ENCODE measurements around the gene SCD. TPM values are rescaled to one million over a fixed set of nuclear protein-coding genes. Genes with fewer than 3 reads are reported as not detected.

Gene SCD
- total and polyA plus RNA-seq, 10 of the 15 experiments (the other 5 are each of a cell fraction or from before 2014, with no cell fraction given): 68.7 to 279 (median 99.5) TPM

DNA sequence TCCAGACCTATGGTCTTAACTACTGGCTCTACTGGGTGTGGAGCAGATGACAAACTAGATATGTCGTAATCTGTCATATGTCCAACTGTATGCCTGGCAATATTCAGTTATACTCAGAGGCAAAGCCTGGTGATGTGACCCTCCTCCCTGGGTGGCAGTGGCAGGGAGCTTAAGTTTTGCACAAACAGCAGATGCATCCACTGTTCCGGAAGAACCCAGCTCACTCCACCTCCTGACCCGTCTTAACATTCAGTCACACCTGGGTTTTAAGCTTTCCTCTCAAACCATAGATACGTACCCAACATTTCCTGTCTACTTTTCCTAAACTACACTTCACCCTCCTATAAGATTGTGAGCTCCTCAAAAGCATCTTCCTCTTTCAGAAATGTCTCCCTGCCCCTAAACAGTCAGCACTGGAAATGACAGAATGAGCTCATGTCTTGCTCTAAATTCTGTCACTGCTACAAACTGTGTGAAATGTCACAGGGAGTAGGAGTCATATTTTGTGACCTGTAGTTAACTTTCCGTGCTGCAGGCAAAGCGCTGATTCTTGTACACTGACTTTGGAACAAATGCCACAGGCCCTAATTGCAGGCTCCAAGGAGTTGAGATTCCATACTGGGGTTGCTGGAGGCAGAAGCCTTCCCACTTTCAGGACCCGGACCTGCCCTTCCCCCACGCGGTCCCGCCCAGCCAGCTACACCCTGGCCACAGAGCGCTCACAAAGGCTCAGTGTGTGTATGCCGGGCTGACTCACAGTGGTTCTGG is 23.9 kb downstream of the SCD start:
- peak; percentile 34 for DNase-seq (ENCODE audit: low read depth, low spot score)
- in situ Hi-C loops (cut with MboI): no loop called here
- H3K36me3 ChIP-seq (ENCODE audit: control insufficient read depth in 2 of 2, insufficient read depth in 2 of 2, low read length in 1 of 2): no peaks in the 10 kb centered on the region
- ChIA-PET POLR2A (interaction anchor here (0.5 to 3.2 kb wide), 7 partner anchors 17 to 706 kb away, joined by 3 to 47 read pairs (median 4); partner anchors contain the start of gene SCD), RAD21 (ENCODE audit: unreplicated experiment) (interaction anchor here (0.5 to 3.0 kb wide), 5 partner anchors 23 to 52 kb away, joined by 3 to 50 read pairs (median 5); partner anchors contain the start of gene SCD), CTCF (interaction anchor here (1.0 to 2.0 kb wide), 9 partner anchors 20 to 147 kb away, joined by 5 to 18 read pairs (median 6); partner anchors contain the start of gene SCD), SMC1A (ENCODE audit: uncharacterized antibody, unreplicated experiment) (interaction anchor here (1.0 to 3.4 kb wide), 7 partner anchors 11 to 61 kb away, joined by 3 to 76 read pairs (median 4); partner anchors contain the start of gene SCD)
- no peak for FAIRE-seq
- ATAC-seq: peak; percentile 15
- no peaks in the 10 kb centered on the region for H3K9me3 ChIP-seq (replicated peaks; ENCODE audit: control insufficient read depth, insufficient read depth, low read length)
- H2AFZ ChIP-seq (ENCODE audit: control insufficient read depth, low read depth, low read length): peak overlapping the region; percentile 42
- H3K9ac ChIP-seq (ENCODE audit: control insufficient read depth, insufficient read depth, low read length): no peak overlapping the region
- H4K20me1 ChIP-seq (ENCODE audit: control insufficient read depth, insufficient read depth): no peaks in the 10 kb centered on the region
- no TSS peak for BruUV-seq (replicated peaks)
- H3K79me2 ChIP-seq (ENCODE audit: control insufficient read depth, insufficient read depth, low read length): peaks cover 10% of the 10 kb centered on the region
- no peaks in the 10 kb centered on the region for H3K27me3 ChIP-seq (replicated peaks in 1 of 2; ENCODE audit: control insufficient read depth in 2 of 2, insufficient read depth in 2 of 2, low read length in 1 of 2)
- no peak overlapping the region for H3K27ac ChIP-seq (ENCODE audit: control insufficient read depth, insufficient read depth)
- 62% methylated on average over 12 of the region's 12 CpGs for WGBS (ENCODE audit: insufficient coverage, insufficient replicate concordance, low lambda C conversion rate, missing lambda C conversion rate)
- peak overlapping the region; percentile 15; the same call in 1 of the 2 replicates for H3K4me2 ChIP-seq (ENCODE audit: control insufficient read depth, insufficient read depth)
- H3K4me1 ChIP-seq (ENCODE audit: control insufficient read depth, insufficient read depth, low read length): peaks cover 21% of the 10 kb centered on the region
- intact Hi-C loops (cut with micrococcal nuclease; ENCODE audit: unreplicated experiment): no loop called here
- no peak overlapping the region for H3K4me3 ChIP-seq
- no peak for TF ChIP-seq POU2F2 (IDR thresholded peaks at IDR 0.05; ENCODE audit: borderline replicate concordance, low read depth, low read length)
- TF ChIP-seq, protein P1, sequence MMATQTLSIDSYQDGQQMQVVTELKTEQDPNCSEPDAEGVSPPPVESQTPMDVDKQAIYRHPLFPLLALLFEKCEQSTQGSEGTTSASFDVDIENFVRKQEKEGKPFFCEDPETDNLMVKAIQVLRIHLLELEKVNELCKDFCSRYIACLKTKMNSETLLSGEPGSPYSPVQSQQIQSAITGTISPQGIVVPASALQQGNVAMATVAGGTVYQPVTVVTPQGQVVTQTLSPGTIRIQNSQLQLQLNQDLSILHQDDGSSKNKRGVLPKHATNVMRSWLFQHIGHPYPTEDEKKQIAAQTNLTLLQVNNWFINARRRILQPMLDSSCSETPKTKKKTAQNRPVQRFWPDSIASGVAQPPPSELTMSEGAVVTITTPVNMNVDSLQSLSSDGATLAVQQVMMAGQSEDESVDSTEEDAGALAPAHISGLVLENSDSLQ (IDR thresholded peaks at IDR 0.05): no peak
- no peak for TF ChIP-seq SIN3A (IDR thresholded peaks at IDR 0.05; ENCODE audit: low read depth, low read length)
- TF ChIP-seq, protein P2, sequence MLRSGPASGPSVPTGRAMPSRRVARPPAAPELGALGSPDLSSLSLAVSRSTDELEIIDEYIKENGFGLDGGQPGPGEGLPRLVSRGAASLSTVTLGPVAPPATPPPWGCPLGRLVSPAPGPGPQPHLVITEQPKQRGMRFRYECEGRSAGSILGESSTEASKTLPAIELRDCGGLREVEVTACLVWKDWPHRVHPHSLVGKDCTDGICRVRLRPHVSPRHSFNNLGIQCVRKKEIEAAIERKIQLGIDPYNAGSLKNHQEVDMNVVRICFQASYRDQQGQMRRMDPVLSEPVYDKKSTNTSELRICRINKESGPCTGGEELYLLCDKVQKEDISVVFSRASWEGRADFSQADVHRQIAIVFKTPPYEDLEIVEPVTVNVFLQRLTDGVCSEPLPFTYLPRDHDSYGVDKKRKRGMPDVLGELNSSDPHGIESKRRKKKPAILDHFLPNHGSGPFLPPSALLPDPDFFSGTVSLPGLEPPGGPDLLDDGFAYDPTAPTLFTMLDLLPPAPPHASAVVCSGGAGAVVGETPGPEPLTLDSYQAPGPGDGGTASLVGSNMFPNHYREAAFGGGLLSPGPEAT (IDR thresholded peaks at IDR 0.05; ENCODE audit: low read depth): 0 out of 2 replicates have a peak, but pooled peaks have one; percentile 19
- no peak for TF ChIP-seq STAT3 (IDR thresholded peaks at IDR 0.05; ENCODE audit: low read depth, low read length)
- TF ChIP-seq SP1 (IDR thresholded peaks at IDR 0.05; ENCODE audit: low read depth, low read length): no peak
- TF ChIP-seq, protein P3, sequence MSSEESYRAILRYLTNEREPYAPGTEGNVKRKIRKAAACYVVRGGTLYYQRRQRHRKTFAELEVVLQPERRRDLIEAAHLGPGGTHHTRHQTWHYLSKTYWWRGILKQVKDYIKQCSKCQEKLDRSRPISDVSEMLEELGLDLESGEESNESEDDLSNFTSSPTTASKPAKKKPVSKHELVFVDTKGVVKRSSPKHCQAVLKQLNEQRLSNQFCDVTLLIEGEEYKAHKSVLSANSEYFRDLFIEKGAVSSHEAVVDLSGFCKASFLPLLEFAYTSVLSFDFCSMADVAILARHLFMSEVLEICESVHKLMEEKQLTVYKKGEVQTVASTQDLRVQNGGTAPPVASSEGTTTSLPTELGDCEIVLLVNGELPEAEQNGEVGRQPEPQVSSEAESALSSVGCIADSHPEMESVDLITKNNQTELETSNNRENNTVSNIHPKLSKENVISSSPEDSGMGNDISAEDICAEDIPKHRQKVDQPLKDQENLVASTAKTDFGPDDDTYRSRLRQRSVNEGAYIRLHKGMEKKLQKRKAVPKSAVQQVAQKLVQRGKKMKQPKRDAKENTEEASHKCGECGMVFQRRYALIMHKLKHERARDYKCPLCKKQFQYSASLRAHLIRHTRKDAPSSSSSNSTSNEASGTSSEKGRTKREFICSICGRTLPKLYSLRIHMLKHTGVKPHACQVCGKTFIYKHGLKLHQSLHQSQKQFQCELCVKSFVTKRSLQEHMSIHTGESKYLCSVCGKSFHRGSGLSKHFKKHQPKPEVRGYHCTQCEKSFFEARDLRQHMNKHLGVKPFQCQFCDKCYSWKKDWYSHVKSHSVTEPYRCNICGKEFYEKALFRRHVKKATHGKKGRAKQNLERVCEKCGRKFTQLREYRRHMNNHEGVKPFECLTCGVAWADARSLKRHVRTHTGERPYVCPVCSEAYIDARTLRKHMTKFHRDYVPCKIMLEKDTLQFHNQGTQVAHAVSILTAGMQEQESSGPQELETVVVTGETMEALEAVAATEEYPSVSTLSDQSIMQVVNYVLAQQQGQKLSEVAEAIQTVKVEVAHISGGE (CRISPR knock-in tag; IDR thresholded peaks at IDR 0.05): no peak
- no peak for TF ChIP-seq SREBF2 (IDR thresholded peaks at IDR 0.05; ENCODE audit: low read length)
- TF ChIP-seq CREB1 (IDR thresholded peaks at IDR 0.05; ENCODE audit: low read depth): peak; percentile 70; the same call in 1 of the 2 replicates
- TF ChIP-seq, protein P4, sequence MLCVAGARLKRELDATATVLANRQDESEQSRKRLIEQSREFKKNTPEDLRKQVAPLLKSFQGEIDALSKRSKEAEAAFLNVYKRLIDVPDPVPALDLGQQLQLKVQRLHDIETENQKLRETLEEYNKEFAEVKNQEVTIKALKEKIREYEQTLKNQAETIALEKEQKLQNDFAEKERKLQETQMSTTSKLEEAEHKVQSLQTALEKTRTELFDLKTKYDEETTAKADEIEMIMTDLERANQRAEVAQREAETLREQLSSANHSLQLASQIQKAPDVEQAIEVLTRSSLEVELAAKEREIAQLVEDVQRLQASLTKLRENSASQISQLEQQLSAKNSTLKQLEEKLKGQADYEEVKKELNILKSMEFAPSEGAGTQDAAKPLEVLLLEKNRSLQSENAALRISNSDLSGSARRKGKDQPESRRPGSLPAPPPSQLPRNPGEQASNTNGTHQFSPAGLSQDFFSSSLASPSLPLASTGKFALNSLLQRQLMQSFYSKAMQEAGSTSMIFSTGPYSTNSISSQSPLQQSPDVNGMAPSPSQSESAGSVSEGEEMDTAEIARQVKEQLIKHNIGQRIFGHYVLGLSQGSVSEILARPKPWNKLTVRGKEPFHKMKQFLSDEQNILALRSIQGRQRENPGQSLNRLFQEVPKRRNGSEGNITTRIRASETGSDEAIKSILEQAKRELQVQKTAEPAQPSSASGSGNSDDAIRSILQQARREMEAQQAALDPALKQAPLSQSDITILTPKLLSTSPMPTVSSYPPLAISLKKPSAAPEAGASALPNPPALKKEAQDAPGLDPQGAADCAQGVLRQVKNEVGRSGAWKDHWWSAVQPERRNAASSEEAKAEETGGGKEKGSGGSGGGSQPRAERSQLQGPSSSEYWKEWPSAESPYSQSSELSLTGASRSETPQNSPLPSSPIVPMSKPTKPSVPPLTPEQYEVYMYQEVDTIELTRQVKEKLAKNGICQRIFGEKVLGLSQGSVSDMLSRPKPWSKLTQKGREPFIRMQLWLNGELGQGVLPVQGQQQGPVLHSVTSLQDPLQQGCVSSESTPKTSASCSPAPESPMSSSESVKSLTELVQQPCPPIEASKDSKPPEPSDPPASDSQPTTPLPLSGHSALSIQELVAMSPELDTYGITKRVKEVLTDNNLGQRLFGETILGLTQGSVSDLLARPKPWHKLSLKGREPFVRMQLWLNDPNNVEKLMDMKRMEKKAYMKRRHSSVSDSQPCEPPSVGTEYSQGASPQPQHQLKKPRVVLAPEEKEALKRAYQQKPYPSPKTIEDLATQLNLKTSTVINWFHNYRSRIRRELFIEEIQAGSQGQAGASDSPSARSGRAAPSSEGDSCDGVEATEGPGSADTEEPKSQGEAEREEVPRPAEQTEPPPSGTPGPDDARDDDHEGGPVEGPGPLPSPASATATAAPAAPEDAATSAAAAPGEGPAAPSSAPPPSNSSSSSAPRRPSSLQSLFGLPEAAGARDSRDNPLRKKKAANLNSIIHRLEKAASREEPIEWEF (IDR thresholded peaks at IDR 0.05; ENCODE audit: insufficient replicate concordance, low read depth, low read length): no peak
- TF ChIP-seq YBX1 (IDR thresholded peaks at IDR 0.05): no peak

Data from GM12878 (cell line).